Calu3 (cell line): ENCODE measurements around the gene ILK. TPM values are rescaled to one million over a fixed set of nuclear protein-coding genes. Genes with fewer than 3 reads are reported as not detected.
A peak's percentile ranks its signal among the peaks of the same experiment; 100 is the strongest.

ENCODE experiments used
- BruUV-seq: library from RNA; stranded (reverse); fragments of 400-500 nt; replicated peaks from 2 replicates; lab custom pipeline; 2021; lab: Mats Ljungman, UMichigan
- CTCF ChIA-PET: fragments of 300-600 bp; sonication (Branson Sonifier 250); formaldehyde crosslinking; loops from one replicate; lab custom pipeline; 2022; ENCODE audit warnings: antibody characterized with exemption; lab: Charles Lee
- DNase-seq: peaks from one replicate; pipeline ENCODE4 v3.0.0; 2022
- H3K27ac Mint-ChIP-seq: one replicate; pipeline ENCODE4 v1.8.0; 2022; ENCODE audit warnings: mixed read lengths; ENCODE audit not compliant: unreplicated experiment
- H3K27me3 Mint-ChIP-seq: one replicate; pipeline ENCODE4 v1.8.0; 2022; ENCODE audit warnings: mixed read lengths; ENCODE audit not compliant: unreplicated experiment
- H3K36me3 Mint-ChIP-seq: one replicate; pipeline ENCODE4 v1.8.0; 2022; ENCODE audit warnings: mild to moderate bottlenecking, moderate library complexity, mixed read lengths; ENCODE audit not compliant: insufficient read depth, unreplicated experiment
- H3K4me1 Mint-ChIP-seq: one replicate; pipeline ENCODE4 v1.8.0; 2022; ENCODE audit warnings: mild to moderate bottlenecking, low read depth, mixed read lengths; ENCODE audit not compliant: unreplicated experiment
- H3K4me3 Mint-ChIP-seq: one replicate; pipeline ENCODE4 v1.8.0; 2022; ENCODE audit warnings: mild to moderate bottlenecking, low read depth, moderate library complexity, mixed read lengths; ENCODE audit not compliant: unreplicated experiment
- H3K9me3 Mint-ChIP-seq: one replicate; pipeline ENCODE4 v1.8.0; 2022; ENCODE audit warnings: low read depth, mixed read lengths; ENCODE audit not compliant: unreplicated experiment
- intact Hi-C: fragments of 100-400 bp; cut with micrococcal nuclease; formaldehyde crosslinking; loops from one replicate; pipeline ENCODE4 v1.10.0; 2022; ENCODE audit not compliant: unreplicated experiment
- total RNA-seq: library from RNA; stranded (reverse); gene quantifications from 2 replicates; pipeline ENCODE4 v1.2.3, GENCODE V29; 2022
- TF ChIP-seq, protein P1 (sequence below): fragments of 200-600 bp; IDR thresholded peaks from one replicate; pipeline ENCODE4 v1.8.0; 2022; ENCODE audit warnings: antibody characterized with exemption; ENCODE audit not compliant: unreplicated experiment

Gene ILK
- total RNA-seq, 1 experiment from 2014 or later = 85.7 TPM

DNA sequence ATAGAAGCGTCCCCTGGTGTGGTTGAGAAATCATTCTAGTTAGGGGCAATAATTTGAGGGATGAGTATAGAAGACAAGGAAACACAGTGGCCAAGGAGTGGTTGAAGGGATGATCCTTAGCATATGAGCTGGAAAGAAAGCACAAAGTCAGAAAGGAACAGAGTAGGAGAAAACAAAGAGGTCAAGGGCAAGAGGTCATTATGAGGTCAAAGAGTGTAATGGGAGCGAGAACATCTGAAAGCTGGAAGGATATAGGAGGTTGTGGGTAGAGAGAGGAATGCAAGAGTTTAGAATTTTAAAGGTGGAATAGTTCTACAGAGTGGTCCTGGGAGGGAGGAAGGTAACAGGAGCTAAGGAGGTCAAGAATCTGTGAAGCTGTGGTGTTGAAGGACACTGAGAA, 50.1 kb downstream of the ILK start:
- no peaks in the 10 kb centered on the region for H3K36me3 Mint-ChIP-seq
- TF ChIP-seq, protein P1, sequence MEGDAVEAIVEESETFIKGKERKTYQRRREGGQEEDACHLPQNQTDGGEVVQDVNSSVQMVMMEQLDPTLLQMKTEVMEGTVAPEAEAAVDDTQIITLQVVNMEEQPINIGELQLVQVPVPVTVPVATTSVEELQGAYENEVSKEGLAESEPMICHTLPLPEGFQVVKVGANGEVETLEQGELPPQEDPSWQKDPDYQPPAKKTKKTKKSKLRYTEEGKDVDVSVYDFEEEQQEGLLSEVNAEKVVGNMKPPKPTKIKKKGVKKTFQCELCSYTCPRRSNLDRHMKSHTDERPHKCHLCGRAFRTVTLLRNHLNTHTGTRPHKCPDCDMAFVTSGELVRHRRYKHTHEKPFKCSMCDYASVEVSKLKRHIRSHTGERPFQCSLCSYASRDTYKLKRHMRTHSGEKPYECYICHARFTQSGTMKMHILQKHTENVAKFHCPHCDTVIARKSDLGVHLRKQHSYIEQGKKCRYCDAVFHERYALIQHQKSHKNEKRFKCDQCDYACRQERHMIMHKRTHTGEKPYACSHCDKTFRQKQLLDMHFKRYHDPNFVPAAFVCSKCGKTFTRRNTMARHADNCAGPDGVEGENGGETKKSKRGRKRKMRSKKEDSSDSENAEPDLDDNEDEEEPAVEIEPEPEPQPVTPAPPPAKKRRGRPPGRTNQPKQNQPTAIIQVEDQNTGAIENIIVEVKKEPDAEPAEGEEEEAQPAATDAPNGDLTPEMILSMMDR = no peak
- H3K27me3 Mint-ChIP-seq = no peaks in the 10 kb centered on the region
- intact Hi-C loops = no loop called here
- no peaks in the 10 kb centered on the region for H3K9me3 Mint-ChIP-seq
- no peak overlapping the region for H3K27ac Mint-ChIP-seq
- no peak for DNase-seq
- BruUV-seq = no TSS peak
- CTCF ChIA-PET = no interaction called here
- H3K4me1 Mint-ChIP-seq = no peaks in the 10 kb centered on the region
- no peak overlapping the region for H3K4me3 Mint-ChIP-seq

DNA sequence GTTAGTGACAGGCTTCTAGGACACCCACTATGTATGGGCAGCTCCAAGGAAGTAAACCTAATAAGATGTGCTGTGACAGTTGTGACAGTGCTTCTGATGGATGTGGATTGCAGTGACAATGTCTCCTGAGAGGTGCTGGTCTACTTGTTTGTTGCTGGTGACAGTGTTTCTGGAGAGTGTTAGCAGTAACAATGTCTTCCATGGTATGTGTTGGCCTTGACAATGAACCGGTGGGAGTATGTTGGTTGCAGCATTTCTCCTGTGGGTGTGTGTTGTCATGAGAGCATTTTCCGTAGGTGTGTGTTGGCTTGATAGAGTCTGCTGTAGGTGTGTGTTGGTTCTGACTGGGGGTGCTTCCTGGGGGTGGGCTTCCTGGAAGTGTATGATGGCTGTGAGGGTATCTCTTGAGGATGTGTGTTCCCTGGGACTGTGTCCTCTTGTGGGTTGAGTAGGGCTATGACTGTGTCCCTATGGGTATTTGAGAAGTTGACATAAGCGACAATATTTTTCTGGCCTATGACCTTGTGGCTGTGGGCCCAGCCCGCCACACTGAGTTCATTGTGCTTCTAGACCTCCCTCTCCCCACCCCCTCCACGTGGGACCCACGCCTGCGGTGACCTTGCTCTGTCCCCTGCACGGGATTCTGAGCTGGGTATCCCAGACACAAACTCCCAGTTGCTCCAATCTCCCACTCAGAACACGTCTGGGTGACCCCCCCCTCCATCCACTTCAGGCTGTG, 50.9 kb downstream of the ILK start:
- H3K4me3 Mint-ChIP-seq = no peak overlapping the region

DNA sequence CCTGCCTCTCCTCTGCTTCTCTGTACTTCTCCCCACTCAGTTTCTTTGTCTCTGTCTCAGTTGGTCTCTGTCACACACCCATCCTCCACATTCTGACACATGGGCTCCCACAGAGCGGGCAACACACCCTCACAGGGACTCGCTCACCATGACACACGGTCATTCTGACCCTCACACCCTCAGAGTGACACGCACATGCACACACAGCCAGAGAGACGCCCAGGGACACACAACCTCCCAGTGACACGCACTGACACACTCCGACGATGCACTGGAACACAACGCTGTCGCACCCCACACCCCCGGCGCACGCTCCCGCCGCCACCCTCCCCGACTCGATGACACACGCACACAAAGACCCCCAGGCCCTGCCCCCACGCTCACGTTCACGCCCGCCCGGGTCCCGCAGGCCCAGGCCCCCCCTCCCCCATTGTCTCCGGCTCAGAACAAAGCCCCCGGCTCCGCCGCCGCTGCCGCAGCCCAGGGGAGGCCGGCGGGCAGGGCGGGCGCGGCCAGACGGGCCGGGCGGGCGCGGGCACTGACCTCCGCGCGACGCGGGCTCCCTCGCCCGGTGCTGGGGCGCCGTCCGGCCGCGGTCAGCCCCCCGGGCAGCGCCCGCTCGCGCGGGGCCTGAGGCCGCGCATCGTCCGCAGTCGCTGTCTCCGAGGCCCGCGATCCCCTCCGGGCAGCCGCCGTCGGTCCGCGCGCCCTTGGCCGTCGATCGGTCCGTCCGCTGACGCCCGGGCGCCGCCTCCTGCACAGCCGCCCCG, 51.6 kb downstream of the ILK start:
- no peak for DNase-seq
- intact Hi-C loops = no loop called here
- Mint-ChIP-seq H3K9me3 (no peaks in the 10 kb centered on the region), H3K36me3 (no peaks in the 10 kb centered on the region), H3K27me3 (no peaks in the 10 kb centered on the region), H3K4me1 (no peaks in the 10 kb centered on the region), H3K27ac (no peak overlapping the region), H3K4me3 (no peak overlapping the region)
- CTCF ChIA-PET = no interaction called here
- TF ChIP-seq, protein P1 = no peak
- no TSS peak for BruUV-seq

More for the DNA sequence above, 50.9 kb downstream of the ILK start:
- intact Hi-C loops = no loop called here
- BruUV-seq = no TSS peak
- Mint-ChIP-seq H3K4me1 (no peaks in the 10 kb centered on the region), H3K27ac (no peak overlapping the region), H3K27me3 (no peaks in the 10 kb centered on the region), H3K9me3 (no peaks in the 10 kb centered on the region), H3K36me3 (no peaks in the 10 kb centered on the region)
- TF ChIP-seq, protein P1 = no peak
- DNase-seq = no peak
- CTCF ChIA-PET = no interaction called here

DNA sequence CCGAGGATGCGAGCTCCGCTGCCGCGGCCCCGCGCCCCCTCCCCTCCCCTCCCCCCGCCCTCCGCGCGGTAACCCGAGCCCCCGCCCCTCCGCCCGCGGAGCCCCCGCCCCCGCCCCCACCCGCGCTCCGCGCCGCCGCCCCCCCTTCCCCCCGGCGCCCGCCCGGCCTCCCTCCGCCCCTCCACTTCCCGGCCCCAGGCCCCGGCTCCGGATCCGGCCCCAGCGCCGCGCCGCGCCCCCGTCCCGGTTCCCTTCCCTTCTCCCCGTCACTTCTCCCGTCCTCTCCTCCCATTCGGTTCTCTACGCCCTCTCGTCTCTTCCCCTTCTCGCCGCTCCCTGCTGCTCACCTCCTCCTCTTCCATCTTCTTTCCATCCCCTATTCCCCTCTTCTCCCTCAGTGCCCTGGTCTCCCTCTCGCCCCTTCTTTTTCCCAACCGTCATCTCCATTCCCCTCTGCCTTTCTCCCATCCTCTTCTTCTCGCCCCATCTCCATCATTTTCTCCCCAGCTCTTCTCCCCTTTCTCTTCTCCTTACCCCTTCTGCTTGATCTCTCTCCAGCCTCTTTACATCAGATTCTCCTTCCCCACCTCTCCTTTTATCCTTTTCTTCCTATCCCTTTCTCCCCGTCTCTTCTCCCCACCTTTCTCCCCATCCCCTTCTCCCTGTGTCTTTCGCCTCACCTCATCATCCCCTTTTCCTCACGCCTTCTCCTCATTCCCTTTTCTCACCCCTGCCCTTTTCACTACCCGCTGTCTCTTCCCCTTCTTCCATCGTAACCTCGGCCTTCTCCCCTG, 52.4 kb downstream of the ILK start, which contains the start of gene DCHS1:
Gene DCHS1 (minus strand): TSS at position 20 of the 794 bp plus-strand sequence. CDS start 14,196 bp downstream, outside the sequence.
- TF ChIP-seq, protein P1 = no peak
- DNase-seq = no peak
- no TSS peak for BruUV-seq
- CTCF ChIA-PET = interaction anchor here (0.7 kb wide), 1 partner anchor 87 kb away, joined by 3 read pairs; no protein-coding TSS in a partner anchor
- Mint-ChIP-seq H3K36me3 (no peaks in the 10 kb centered on the region), H3K9me3 (no peaks in the 10 kb centered on the region), H3K27me3 (no peaks in the 10 kb centered on the region), H3K4me3 (peak within 1 kb of the TSS; percentile 38), H3K27ac (no peak within 1 kb of the TSS), H3K4me1 (no peaks in the 10 kb centered on the region)
- intact Hi-C loops = no loop called here
